Endothelial cell of umbilical vein (primary cell): Measurements from ENCODE around the gene CRYBG2. TPM values are rescaled to one million over a fixed set of nuclear protein-coding genes. Genes with fewer than 3 reads are reported as not detected.

Experiments
- BruUV-seq: library from RNA; stranded (reverse); fragments of 400-500 nt; replicated peaks from 2 replicates; lab custom pipeline; 2021; lab: Mats Ljungman, UMichigan
- CTCF ChIA-PET: fragments of 300-600, 350-600 bp; sonication (Branson Sonifier 250); formaldehyde crosslinking; loops from one replicate; lab custom pipeline; 2021; ENCODE audit warnings: antibody characterized with exemption, inconsistent platforms; lab: Charles Lee
- POLR2A ChIA-PET: fragments of 300-600, 350-600 bp; sonication (Branson Sonifier 250); formaldehyde crosslinking; loops from one replicate; lab custom pipeline; 2021; ENCODE audit warnings: antibody characterized with exemption, inconsistent platforms; lab: Charles Lee
- DNase-seq: peaks from one replicate; pipeline ENCODE4 v3.0.0-alpha.2; 2011; ENCODE audit warnings: low read depth, low spot score
- FAIRE-seq: peaks from 2 replicates; lab custom pipeline; 2011; peaks lifted over from hg19 to GRCh38; lab: Jason Lieb, UNC
- H2AFZ ChIP-seq: 2 replicates; pipeline ENCODE4 v1.6.0; 2012; ENCODE audit warnings: low read depth, low read length, control low read depth, inconsistent platforms
- H3K27ac ChIP-seq: 2 replicates; pipeline ENCODE4 v1.5.1; 2011; ENCODE audit warnings: low read depth, mild to moderate bottlenecking, control low read depth, low read length, moderate library complexity; ENCODE audit not compliant: insufficient read depth
- H3K27me3 ChIP-seq, 2 experiments: 2 replicates each; pipeline versions ENCODE4 v1.6.0 to v1.6.1; 2011; ENCODE audit warnings: low read length in 2 of 2, mixed read lengths in 1 of 2; ENCODE audit not compliant: control insufficient read depth in 2 of 2, insufficient read depth in 2 of 2
- H3K36me3 ChIP-seq, 2 experiments: 2 replicates in 1 of 2; 3 replicates in 1 of 2; pipeline ENCODE4 v1.5.1; 2011; ENCODE audit warnings: low read length in 2 of 2, mild to moderate bottlenecking in 1 of 2, moderate library complexity in 1 of 2; ENCODE audit not compliant: control insufficient read depth in 2 of 2, insufficient read depth in 2 of 2; ENCODE audit errors: extremely low read depth in 1 of 2
- H3K4me1 ChIP-seq: 3 replicates; pipeline ENCODE4 v1.5.1; 2011; ENCODE audit warnings: mild to moderate bottlenecking, low read length; ENCODE audit not compliant: control insufficient read depth, insufficient read depth; ENCODE audit errors: extremely low read depth
- H3K4me2 ChIP-seq: 2 replicates; pipeline ENCODE4 v1.6.1; 2011; ENCODE audit warnings: low read length, control low read depth, mixed read lengths; ENCODE audit not compliant: insufficient read depth
- H3K4me3 ChIP-seq, 3 experiments: fragments of 200-600 bp in 1 of 3; sonication (generic), shearing (Covaris generic) in 1 of 3; replicated peaks in 1 of 3; 2 replicates each; pipeline ENCODE4 v1.5.1; 2011 to 2016; ENCODE audit warnings: control low read depth in 3 of 3, low read length in 3 of 3, mild to moderate bottlenecking in 2 of 3, inconsistent platforms in 1 of 3, low read depth in 1 of 3, moderate library complexity in 1 of 3; ENCODE audit not compliant: insufficient read depth in 1 of 3
- H3K79me2 ChIP-seq: 2 replicates; pipeline ENCODE4 v1.6.0; 2012; ENCODE audit warnings: low read length, inconsistent platforms; ENCODE audit not compliant: control insufficient read depth, insufficient read depth
- H3K9ac ChIP-seq: replicated peaks from 2 replicates; pipeline ENCODE3; 2011; ENCODE audit warnings: low read length, control low read depth; ENCODE audit not compliant: insufficient read depth; ENCODE audit errors: extremely low read depth
- H3K9me1 ChIP-seq: replicated peaks from 3 replicates; pipeline ENCODE4 v1.6.0; 2011; ENCODE audit warnings: mild to moderate bottlenecking, low read length; ENCODE audit not compliant: control insufficient read depth, insufficient read depth; ENCODE audit errors: extremely low read depth
- H3K9me3 ChIP-seq: replicated peaks from 2 replicates; pipeline ENCODE4 v1.5.1; 2012; ENCODE audit warnings: low read length, inconsistent platforms; ENCODE audit not compliant: control insufficient read depth, insufficient read depth
- H4K20me1 ChIP-seq: replicated peaks from 2 replicates; pipeline ENCODE3; 2011; ENCODE audit warnings: mild to moderate bottlenecking, low read length; ENCODE audit not compliant: control insufficient read depth, insufficient read depth; ENCODE audit errors: extremely low read depth
- EZH2 ChIP-seq: IDR thresholded peaks from 2 replicates; pipeline ENCODE4 v1.6.1; 2012; ENCODE audit warnings: borderline replicate concordance, low read depth, mild to moderate bottlenecking, moderate library complexity, low read length, inconsistent platforms; ENCODE audit not compliant: severe bottlenecking
- FOS ChIP-seq: IDR thresholded peaks from 2 replicates; pipeline ENCODE4 v1.6.1; 2011; ENCODE audit warnings: mild to moderate bottlenecking, low read length, moderate library complexity, borderline replicate concordance; ENCODE audit not compliant: insufficient read depth
- GATA2 ChIP-seq: IDR thresholded peaks from 2 replicates; pipeline ENCODE4 v1.7.0; 2011; ENCODE audit warnings: low read depth, mild to moderate bottlenecking, moderate library complexity, mixed read lengths, low read length; ENCODE audit not compliant: insufficient read length, insufficient read depth
- JUN ChIP-seq: IDR thresholded peaks from 2 replicates; pipeline ENCODE4 v1.6.1; 2011; ENCODE audit warnings: borderline replicate concordance, low read depth; ENCODE audit not compliant: insufficient read length, insufficient read depth
- MAX ChIP-seq: IDR thresholded peaks from 2 replicates; pipeline ENCODE4 v1.6.1; 2011; ENCODE audit not compliant: insufficient read depth, insufficient read length
- MYC ChIP-seq: IDR thresholded peaks from one replicate; pipeline ENCODE4 v1.6.1; 2011; ENCODE audit warnings: mild to moderate bottlenecking, low read depth, low read length
- POLR2A ChIP-seq: IDR thresholded peaks from 2 replicates; pipeline ENCODE4 v1.6.1; 2012; ENCODE audit warnings: low read depth, mild to moderate bottlenecking, control low read depth, low read length
- POLR2AphosphoS5 ChIP-seq: IDR thresholded peaks from 2 replicates; pipeline ENCODE4 v1.6.1; 2012; ENCODE audit warnings: low read depth, mild to moderate bottlenecking, control low read depth, low read length, moderate library complexity; ENCODE audit not compliant: insufficient read depth
- dilution Hi-C: fragments of 300-500 bp; cut with MboI; formaldehyde crosslinking; loops from one replicate; pipeline ENCODE4 v1.15.0; 2019; ENCODE audit warnings: low sequenced_read_pairs; ENCODE audit not compliant: extremely low pct_ligation_motif_present
- intact Hi-C: fragments of 100-400 bp; cut with micrococcal nuclease; formaldehyde crosslinking; loops from one replicate; pipeline ENCODE4 v1.10.0; 2022
- polyA plus RNA-seq, 4 experiments: library from polyadenylated mRNA; depleted of rRNA in 3 of 4; stranded (reverse) in 3 of 4; unstranded in 1 of 4; fragments of >200 nt; gene quantifications; 2 replicates each; pipeline versions ENCODE4 v1.2.1 to v1.2.3, GENCODE V29; 2011 to 2012; ENCODE audit warnings: missing spikeins in 1 of 4
- total RNA-seq: library from RNA; stranded (reverse); gene quantifications from 2 replicates; pipeline ENCODE4 v1.2.3, GENCODE V29; 2021
- TF ChIP-seq, protein P1 (sequence below), 2 donors: IDR thresholded peaks; 1 replicate in 1 of 2; 2 replicates in 1 of 2; pipeline ENCODE4 v1.5.1; 2011; ENCODE audit warnings: low read length in 2 of 2, mild to moderate bottlenecking in 2 of 2, moderate library complexity in 2 of 2, control low read depth in 1 of 2, inconsistent platforms in 1 of 2, low read depth in 1 of 2; ENCODE audit not compliant: insufficient read depth in 1 of 2; ENCODE audit errors: extremely low read depth in 1 of 2

The CRYBG2 gene
- total and polyA plus RNA-seq, 2 donors (not counting 3 experiments of a cell fraction or from before 2014, with no cell fraction given) = not detected

- H3K27ac ChIP-seq = no peak overlapping the region
- CTCF ChIA-PET = interaction anchor here (0.6 to 1.5 kb wide), 4 partner anchors 9 to 163 kb away, joined by 3 to 4 read pairs (median 3); no protein-coding TSS in a partner anchor
- TF ChIP-seq POLR2AphosphoS5 (no peak), GATA2 (no peak), POLR2A (no peak), EZH2 (no peak), MYC (no peak)
- TF ChIP-seq, protein P1, sequence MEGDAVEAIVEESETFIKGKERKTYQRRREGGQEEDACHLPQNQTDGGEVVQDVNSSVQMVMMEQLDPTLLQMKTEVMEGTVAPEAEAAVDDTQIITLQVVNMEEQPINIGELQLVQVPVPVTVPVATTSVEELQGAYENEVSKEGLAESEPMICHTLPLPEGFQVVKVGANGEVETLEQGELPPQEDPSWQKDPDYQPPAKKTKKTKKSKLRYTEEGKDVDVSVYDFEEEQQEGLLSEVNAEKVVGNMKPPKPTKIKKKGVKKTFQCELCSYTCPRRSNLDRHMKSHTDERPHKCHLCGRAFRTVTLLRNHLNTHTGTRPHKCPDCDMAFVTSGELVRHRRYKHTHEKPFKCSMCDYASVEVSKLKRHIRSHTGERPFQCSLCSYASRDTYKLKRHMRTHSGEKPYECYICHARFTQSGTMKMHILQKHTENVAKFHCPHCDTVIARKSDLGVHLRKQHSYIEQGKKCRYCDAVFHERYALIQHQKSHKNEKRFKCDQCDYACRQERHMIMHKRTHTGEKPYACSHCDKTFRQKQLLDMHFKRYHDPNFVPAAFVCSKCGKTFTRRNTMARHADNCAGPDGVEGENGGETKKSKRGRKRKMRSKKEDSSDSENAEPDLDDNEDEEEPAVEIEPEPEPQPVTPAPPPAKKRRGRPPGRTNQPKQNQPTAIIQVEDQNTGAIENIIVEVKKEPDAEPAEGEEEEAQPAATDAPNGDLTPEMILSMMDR (IDR thresholded peaks at IDR 0.05; ENCODE audit: extremely low read depth in 1 of 2, insufficient read depth in 1 of 2, low read depth in 1 of 2, low read length in 2 of 2) = no peak
- H3K4me2 ChIP-seq = no peak overlapping the region
- H3K27me3 ChIP-seq = peaks cover 1 to 4% of the 10 kb centered on the region in 2 experiments
- H3K4me1 ChIP-seq = peaks cover 7% of the 10 kb centered on the region
- no peaks in the 10 kb centered on the region for H3K36me3 ChIP-seq
- dilution Hi-C loops (no loop called here), intact Hi-C loops (no loop called here)
- no peak for FAIRE-seq
- no peak overlapping the region for H3K4me3 ChIP-seq
- H3K9me3 ChIP-seq = no peaks in the 10 kb centered on the region
- no peaks in the 10 kb centered on the region for H4K20me1 ChIP-seq
- no TSS peak for BruUV-seq
- no peaks in the 10 kb centered on the region for H3K9me1 ChIP-seq
- POLR2A ChIA-PET = no interaction called here
- DNase-seq = no peak
- H3K9ac ChIP-seq = no peak overlapping the region
- no peaks in the 10 kb centered on the region for H3K79me2 ChIP-seq
- no peak overlapping the region for H2AFZ ChIP-seq
These were observed 16.3 kb downstream of the CRYBG2 start for GRCh38 chr1:26337625-26338024.

DNA sequence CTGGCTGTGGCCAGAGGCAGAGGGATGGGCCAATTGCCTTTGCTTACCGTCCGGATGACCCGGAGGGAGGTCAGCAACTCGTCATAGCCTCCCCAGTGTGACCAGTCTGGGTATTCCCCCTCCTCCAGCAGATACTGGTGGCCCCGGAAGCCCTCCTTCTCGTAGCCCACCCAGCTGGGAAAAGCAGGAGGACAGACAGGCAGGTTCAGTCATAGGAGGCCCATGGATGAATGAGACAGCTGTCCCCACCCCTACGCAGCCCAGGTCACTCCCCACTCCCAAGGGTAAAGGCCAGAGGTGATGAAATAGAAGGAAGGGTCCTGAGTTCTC, 16.8 kb downstream of the CRYBG2 start:
- Histone ChIP-seq H3K4me2 (no peak overlapping the region), H3K9me3 (no peaks in the 10 kb centered on the region), H3K9me1 (no peaks in the 10 kb centered on the region), H3K79me2 (no peaks in the 10 kb centered on the region), H3K4me3 (no peak overlapping the region), H3K9ac (no peak overlapping the region), H4K20me1 (no peaks in the 10 kb centered on the region), H3K4me1 (peaks cover 7% of the 10 kb centered on the region), H3K27me3 (peaks cover 1 to 4% of the 10 kb centered on the region in 2 experiments), H3K36me3 (no peaks in the 10 kb centered on the region), H3K27ac (no peak overlapping the region), H2AFZ (no peak overlapping the region)
- DNase-seq (no peak), FAIRE-seq (no peak)
- dilution Hi-C loops (no loop called here), intact Hi-C loops (no loop called here)
- no TSS peak for BruUV-seq
- TF ChIP-seq JUN (no peak), POLR2A (no peak), FOS (no peak), MYC (no peak), MAX (no peak), POLR2AphosphoS5 (no peak), EZH2 (no peak), GATA2 (no peak)
- TF ChIP-seq, protein P1 (IDR thresholded peaks at IDR 0.05; ENCODE audit: extremely low read depth in 1 of 2, insufficient read depth in 1 of 2, low read depth in 1 of 2, low read length in 2 of 2) = no peak
- ChIA-PET CTCF (interaction anchor here (1.0 kb wide), 1 partner anchor 80 kb away, joined by 3 read pairs; no protein-coding TSS in a partner anchor), POLR2A (no interaction called here)
